MCF 10A (cell line): ENCODE data around the gene RGS11. TPM values are rescaled to one million over a fixed set of nuclear protein-coding genes. Genes with fewer than 3 reads are reported as not detected.

Experiments used
- BruUV-seq: library from RNA; stranded (reverse); fragments of 400-500 nt; replicated peaks from 2 replicates; lab custom pipeline; 2021; lab: Mats Ljungman, UMichigan
- CTCF ChIA-PET: fragments of 300-600 bp; sonication (Branson Sonifier 250); formaldehyde crosslinking; extraction: SDS; loops from one replicate; lab custom pipeline; 2021; ENCODE audit warnings: antibody characterized with exemption, inconsistent platforms; lab: Yijun Ruan, JAX
- POLR2A ChIA-PET: fragments of 300-600, 350-650 bp; sonication (Branson Sonifier 250); formaldehyde crosslinking; extraction: SDS; loops from one replicate; lab custom pipeline; 2020; ENCODE audit warnings: antibody characterized with exemption, inconsistent platforms; lab: Yijun Ruan, JAX
- DNase-seq: peaks from one replicate; pipeline ENCODE4 v3.0.0-alpha.2; 2018; ENCODE audit not compliant: unreplicated experiment
- H3K27ac Mint-ChIP-seq: one replicate; pipeline ENCODE4 v1.8.0; 2022; ENCODE audit warnings: mild to moderate bottlenecking, low read depth, mixed read lengths; ENCODE audit not compliant: unreplicated experiment
- H3K27me3 Mint-ChIP-seq: one replicate; pipeline ENCODE4 v1.8.0; 2022; ENCODE audit warnings: mixed read lengths; ENCODE audit not compliant: insufficient read depth, unreplicated experiment
- H3K36me3 Mint-ChIP-seq: one replicate; pipeline ENCODE4 v1.8.0; 2022; ENCODE audit warnings: mild to moderate bottlenecking, moderate library complexity, mixed read lengths; ENCODE audit not compliant: insufficient read depth, unreplicated experiment
- H3K4me1 Mint-ChIP-seq: one replicate; pipeline ENCODE4 v1.8.0; 2022; ENCODE audit warnings: mixed read lengths; ENCODE audit not compliant: insufficient read depth, unreplicated experiment
- H3K4me3 Mint-ChIP-seq: one replicate; pipeline ENCODE4 v1.8.0; 2022; ENCODE audit warnings: mild to moderate bottlenecking, moderate library complexity, mixed read lengths; ENCODE audit not compliant: unreplicated experiment
- H3K9me3 Mint-ChIP-seq: one replicate; pipeline ENCODE4 v1.8.0; 2022; ENCODE audit warnings: mixed read lengths; ENCODE audit not compliant: unreplicated experiment
- CTCF ChIP-seq: fragments of 200-600 bp; IDR thresholded peaks from one replicate; pipeline ENCODE4 v1.8.0; 2022; ENCODE audit warnings: antibody characterized with exemption, mild to moderate bottlenecking; ENCODE audit not compliant: unreplicated experiment
- intact Hi-C: fragments of 100-400 bp; cut with micrococcal nuclease; formaldehyde crosslinking; loops from 2 replicates; pipeline ENCODE4 v1.14.1; 2022
- total RNA-seq: library from RNA; stranded (reverse); gene quantifications from 2 replicates; pipeline ENCODE4 v1.2.3, GENCODE V29; 2022

RGS11 gene
- total RNA-seq, 1 experiment from 2014 or later = 1.7 TPM

DNA sequence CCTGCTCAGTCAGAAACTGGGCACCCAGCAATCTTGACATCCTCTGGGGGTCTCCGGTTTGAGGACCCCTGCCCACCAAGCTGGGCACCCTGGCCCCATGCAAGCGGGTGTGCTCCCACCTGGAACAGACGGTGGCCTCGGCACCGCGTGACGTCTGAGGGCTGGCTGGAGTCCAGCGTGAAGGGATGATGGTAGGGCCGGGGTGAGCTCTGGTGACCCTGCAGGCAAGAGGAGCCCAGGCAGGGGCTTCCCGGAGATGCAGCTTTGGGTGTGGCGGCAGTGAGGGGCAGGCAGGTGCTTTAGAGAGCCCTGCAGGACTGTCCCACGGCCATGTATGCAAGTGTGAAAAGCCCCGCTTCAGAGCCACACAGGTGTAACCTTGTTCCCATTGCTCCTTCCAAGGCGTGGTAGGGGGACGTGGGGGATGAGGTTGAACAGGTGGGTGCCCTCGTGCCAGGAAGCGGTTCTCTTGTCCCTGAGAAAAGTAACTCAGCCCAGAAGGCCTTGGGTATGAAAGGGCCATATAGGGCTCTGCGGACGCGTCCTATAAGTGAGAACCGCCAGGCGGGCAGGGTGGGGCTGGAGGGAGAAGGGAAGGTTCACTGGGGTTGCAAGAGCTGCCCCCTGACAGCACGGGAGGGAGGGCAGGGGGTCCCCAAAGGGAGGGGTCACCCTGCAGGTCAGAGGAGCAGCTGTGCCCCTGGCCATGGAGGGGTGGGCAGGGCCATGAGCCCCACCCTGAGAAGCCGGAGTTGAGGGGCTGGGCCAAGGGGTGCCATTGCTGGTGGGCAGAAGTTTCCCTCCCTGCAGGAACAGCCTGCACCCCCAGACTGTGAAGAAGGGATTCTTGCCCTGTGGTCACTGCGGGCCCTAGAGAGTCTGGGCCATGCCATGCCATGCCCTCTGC lies 9.2 kb downstream of the RGS11 start:
- Mint-ChIP-seq H3K4me1 (peaks cover 18% of the 10 kb centered on the region), H3K27ac (no peak overlapping the region), H3K4me3 (no peak overlapping the region), H3K9me3 (no peaks in the 10 kb centered on the region), H3K27me3 (no peaks in the 10 kb centered on the region), H3K36me3 (peaks cover 28% of the 10 kb centered on the region)
- TF ChIP-seq CTCF = no peak
- ChIA-PET POLR2A (no interaction called here), CTCF (no interaction called here)
- no peak for DNase-seq
- no TSS peak for BruUV-seq
- intact Hi-C loops = no loop called here

- TSS peak; percentile 49 for BruUV-seq
- ChIA-PET CTCF (no interaction called here), POLR2A (no interaction called here)
- Mint-ChIP-seq H3K27ac (no peak overlapping the region), H3K9me3 (no peaks in the 10 kb centered on the region), H3K4me1 (peaks cover 18% of the 10 kb centered on the region), H3K36me3 (peaks cover 32% of the 10 kb centered on the region), H3K27me3 (no peaks in the 10 kb centered on the region), H3K4me3 (no peak overlapping the region)
- DNase-seq = peak; percentile 59
- intact Hi-C loops = no loop called here
- TF ChIP-seq CTCF = no peak
These were observed 10.0 kb downstream of the RGS11 start for GRCh38 chr16:265711-266110.

DNA sequence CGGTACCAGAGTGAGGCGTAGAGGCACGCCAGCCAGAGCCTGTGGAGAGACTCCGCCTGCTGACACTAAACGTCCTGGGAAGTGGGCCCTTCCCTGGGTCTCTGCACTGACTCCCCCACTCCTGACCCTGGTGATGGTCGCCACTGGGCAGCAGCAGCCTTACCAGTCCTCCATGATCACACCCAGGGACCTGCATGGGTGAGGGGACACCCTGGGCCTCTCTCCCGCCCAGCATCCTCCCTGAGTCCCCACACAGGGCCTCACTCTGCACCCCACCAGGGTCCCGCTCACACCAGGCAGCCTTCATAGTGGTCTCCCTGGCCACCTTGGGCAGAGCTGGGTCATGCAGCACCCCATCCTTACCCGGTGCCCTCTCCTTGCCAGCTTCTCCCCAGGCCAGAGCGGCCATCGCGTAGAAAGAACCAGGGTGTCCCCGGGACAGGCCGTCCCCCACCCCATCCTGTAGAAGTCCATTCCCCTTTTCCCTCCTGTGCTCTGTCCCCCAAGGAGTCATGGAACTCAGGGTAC lies 10.7 kb downstream of the RGS11 start:
- ChIA-PET CTCF (no interaction called here), POLR2A (interaction anchor here (1.5 kb wide), 1 partner anchor 30 kb away, joined by 6 read pairs; the partner anchor contains the start of gene FAM234A)
- no TSS peak for BruUV-seq
- Mint-ChIP-seq H3K9me3 (no peaks in the 10 kb centered on the region), H3K4me1 (peaks cover 18% of the 10 kb centered on the region), H3K27ac (no peak overlapping the region), H3K36me3 (peaks cover 38% of the 10 kb centered on the region), H3K27me3 (no peaks in the 10 kb centered on the region), H3K4me3 (no peak overlapping the region)
- intact Hi-C loops = no loop called here
- no peak for TF ChIP-seq CTCF
- no peak for DNase-seq

DNA sequence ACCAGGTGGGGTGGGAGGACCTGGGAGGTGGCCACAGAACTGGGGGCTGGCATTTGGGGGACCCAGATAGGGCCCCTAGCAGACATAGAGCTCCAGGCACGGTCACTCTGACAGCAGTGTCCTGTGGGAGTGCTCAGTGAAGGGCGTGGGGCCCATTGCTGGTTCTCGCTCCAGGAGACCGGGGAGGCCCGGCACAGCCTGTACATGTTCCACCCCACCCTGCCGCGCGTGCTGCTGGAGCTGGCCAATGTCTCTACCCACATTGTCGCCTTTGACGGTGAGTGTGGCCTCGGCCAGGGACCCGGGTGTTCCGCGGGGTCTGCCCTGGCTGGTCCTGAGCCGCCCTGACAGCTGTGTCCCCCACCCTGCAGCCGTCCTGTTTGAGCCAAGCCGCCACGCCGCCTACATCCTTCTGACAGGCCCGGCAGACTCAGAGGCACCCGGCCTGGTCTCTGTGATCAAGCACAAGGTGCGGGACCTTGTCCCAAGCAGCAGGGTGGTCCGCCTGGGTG lies 11.2 kb downstream of the RGS11 start:
- Mint-ChIP-seq H3K9me3 (no peaks in the 10 kb centered on the region), H3K27me3 (no peaks in the 10 kb centered on the region), H3K4me3 (no peak overlapping the region), H3K27ac (no peak overlapping the region), H3K36me3 (peaks cover 43% of the 10 kb centered on the region), H3K4me1 (peaks cover 18% of the 10 kb centered on the region)
- no peak for DNase-seq
- BruUV-seq = no TSS peak
- intact Hi-C loops = no loop called here
- CTCF ChIA-PET = no interaction called here
- TF ChIP-seq CTCF = no peak
- POLR2A ChIA-PET = interaction anchor here (1.5 kb wide), 1 partner anchor 29 kb away, joined by 6 read pairs; the partner anchor contains the start of gene FAM234A
